DOHH2 (cell line): Measurements from ENCODE around the gene USP31.

ENCODE experiments used
- H3F3A ChIP-seq: fragments of 200-600 bp; sonication (generic), shearing (Covaris generic); 2 replicates; pipeline ENCODE4 v1.6.0; 2016; ENCODE audit warnings: antibody characterized with exemption, mild to moderate bottlenecking; ENCODE audit not compliant: control insufficient read depth, insufficient read depth
- H3K27ac ChIP-seq: fragments of 200-600 bp; sonication (generic); 2 replicates; pipeline ENCODE4 v1.5.1; 2014; ENCODE audit warnings: low read depth, mild to moderate bottlenecking, low read length, moderate library complexity
- H3K27me3 ChIP-seq: fragments of 200-600 bp; sonication (generic); 2 replicates; pipeline ENCODE4 v1.6.1; 2014; ENCODE audit warnings: mild to moderate bottlenecking, low read length, mixed read lengths; ENCODE audit not compliant: control insufficient read depth
- H3K36me3 ChIP-seq: fragments of 200-600 bp; sonication (generic); 2 replicates; pipeline ENCODE4 v1.6.1; 2014; ENCODE audit warnings: mild to moderate bottlenecking, low read length, moderate library complexity, mixed read lengths; ENCODE audit not compliant: control insufficient read depth
- H3K4me1 ChIP-seq: fragments of 200-600 bp; sonication (generic); 2 replicates; pipeline ENCODE4 v1.6.1; 2014; ENCODE audit warnings: mild to moderate bottlenecking, low read length, mixed read lengths; ENCODE audit not compliant: control insufficient read depth
- H3K4me2 ChIP-seq: fragments of 200-600 bp; sonication (generic); 2 replicates; pipeline ENCODE4 v1.6.0; 2014; ENCODE audit warnings: mild to moderate bottlenecking, low read length, moderate library complexity
- H3K4me3 ChIP-seq: fragments of 200-600 bp; sonication (generic); 2 replicates; pipeline ENCODE4 v1.5.1; 2014; ENCODE audit warnings: mild to moderate bottlenecking, low read length, mixed read lengths
- H3K79me2 ChIP-seq: fragments of 200-600 bp; sonication (generic); 2 replicates; pipeline ENCODE4 v1.6.1; 2014; ENCODE audit warnings: mild to moderate bottlenecking, low read length, mixed read lengths; ENCODE audit not compliant: control insufficient read depth
- H3K9me2 ChIP-seq: fragments of 200-600 bp; sonication (generic); replicated peaks from 2 replicates; pipeline ENCODE4 v1.6.1; 2014; ENCODE audit warnings: mild to moderate bottlenecking, low read length, mixed read lengths; ENCODE audit not compliant: control insufficient read depth
- H3K9me3 ChIP-seq: fragments of 200-600 bp; sonication (generic); 2 replicates; pipeline ENCODE4 v1.6.1; 2014; ENCODE audit warnings: antibody characterized with exemption, low read length, mixed read lengths; ENCODE audit not compliant: control insufficient read depth, insufficient read depth
- H4K20me1 ChIP-seq: fragments of 200-600 bp; sonication (generic); 2 replicates; pipeline ENCODE4 v1.6.0; 2014; ENCODE audit warnings: low read depth, mild to moderate bottlenecking, antibody characterized with exemption, low read length, moderate library complexity; ENCODE audit not compliant: control insufficient read depth, insufficient read depth
- CTCF ChIP-seq: fragments of 200-600 bp; sonication (generic); IDR thresholded peaks from one replicate; pipeline ENCODE4 v1.5.1; 2014; ENCODE audit warnings: antibody characterized with exemption, mild to moderate bottlenecking, low read depth, low read length; ENCODE audit not compliant: poor library complexity, severe bottlenecking
- EZH2phosphoT487 ChIP-seq: fragments of 200-600 bp; sonication (generic); IDR thresholded peaks from 2 replicates; pipeline ENCODE4 v1.6.1; 2017; ENCODE audit warnings: borderline replicate concordance, mild to moderate bottlenecking, antibody characterized with exemption, low read length, moderate library complexity, mixed read lengths

USP31 gene

GRCh38 chr16:23155445-23156049, 6.3 kb upstream of the USP31 start:
- H3K36me3 ChIP-seq, result no peaks in the 10 kb centered on the region
- H3K4me1 ChIP-seq, result peaks cover 6% of the 10 kb centered on the region
- H3K9me2 ChIP-seq, result no peaks in the 10 kb centered on the region
- H3K79me2 ChIP-seq, result no peaks in the 10 kb centered on the region
- no peak overlapping the region for H3K4me2 ChIP-seq
- H3K27ac ChIP-seq, result no peak overlapping the region
- no peak overlapping the region for H3K4me3 ChIP-seq
- no peaks in the 10 kb centered on the region for H3K9me3 ChIP-seq
- H3K27me3 ChIP-seq, result peaks cover 24% of the 10 kb centered on the region
- peak; percentile 66 for TF ChIP-seq CTCF
- TF ChIP-seq EZH2phosphoT487, result no peak
- no peaks in the 10 kb centered on the region for H4K20me1 ChIP-seq
- no peaks in the 10 kb centered on the region for H3F3A ChIP-seq

GRCh38 chr16:23152386-23153178, 3.3 kb upstream of the USP31 start:
- H3K9me3 ChIP-seq, result no peaks in the 10 kb centered on the region
- no peaks in the 10 kb centered on the region for H3F3A ChIP-seq
- H3K27ac ChIP-seq, result no peak overlapping the region
- peaks cover 18% of the 10 kb centered on the region for H3K27me3 ChIP-seq
- no peak overlapping the region for H3K4me3 ChIP-seq
- peaks cover 19% of the 10 kb centered on the region for H3K4me1 ChIP-seq
- no peaks in the 10 kb centered on the region for H3K9me2 ChIP-seq
- no peaks in the 10 kb centered on the region for H4K20me1 ChIP-seq
- H3K36me3 ChIP-seq, result no peaks in the 10 kb centered on the region
- H3K4me2 ChIP-seq, result no peak overlapping the region
- TF ChIP-seq CTCF, result no peak
- no peak for TF ChIP-seq EZH2phosphoT487
- peaks cover 11% of the 10 kb centered on the region for H3K79me2 ChIP-seq

GRCh38 chr16:23149993-23150364, 727 bp upstream of the USP31 start:
- Histone ChIP-seq H3K4me2 (peak overlapping the region; percentile 93), H3K4me3 (peak overlapping the region; percentile 94), H3K27me3 (peaks cover 9% of the 10 kb centered on the region), H3K36me3 (no peaks in the 10 kb centered on the region), H3K79me2 (peaks cover 33% of the 10 kb centered on the region), H4K20me1 (no peaks in the 10 kb centered on the region), H3K9me2 (no peaks in the 10 kb centered on the region), H3F3A (no peaks in the 10 kb centered on the region), H3K9me3 (no peaks in the 10 kb centered on the region), H3K4me1 (peaks cover 16% of the 10 kb centered on the region), H3K27ac (no peak overlapping the region)
- TF ChIP-seq EZH2phosphoT487, result no peak
- no peak for TF ChIP-seq CTCF
